CD4-positive, alpha-beta T cell (primary cell): ENCODE data around the gene TNFRSF18. TPM values are rescaled to one million over a fixed set of nuclear protein-coding genes. Genes with fewer than 3 reads are reported as not detected.

Experiments
- ATAC-seq: fragments of 200-7000 bp; cut with Tn5 transposase; one replicate; pipeline ENCODE4 v1.10.0; 2022; ENCODE audit warnings: mild to moderate bottlenecking; ENCODE audit not compliant: poor library complexity
- CTCF ChIA-PET: fragments of 350-600 bp; sonication (Branson Sonifier 250); formaldehyde crosslinking; loops from one replicate; lab custom pipeline; 2021; ENCODE audit warnings: antibody characterized with exemption, inconsistent platforms; lab: Charles Lee
- POLR2A ChIA-PET: fragments of 350-600 bp; sonication (Branson Sonifier 250); formaldehyde crosslinking; loops from one replicate; lab custom pipeline; 2021; ENCODE audit warnings: antibody characterized with exemption, inconsistent platforms; lab: Charles Lee
- DNase-seq, 14 experiments: peaks; one replicate each; pipeline ENCODE4 v3.0.0-alpha.2; 2013 to 2020; ENCODE audit warnings: mixed read lengths in 2 of 14
- H3K27ac ChIP-seq, 2 donors: one replicate each; pipeline versions ENCODE4 v1.5.1 to v1.7.0; 2013; ENCODE audit warnings: low read length in 2 of 2, low read depth in 1 of 2, mild to moderate bottlenecking in 1 of 2
- H3K27me3 ChIP-seq, 2 experiments: 1 replicate in 1 of 2; 2 replicates in 1 of 2; pipeline versions ENCODE4 v1.6.1 to v1.7.0; 2013; ENCODE audit warnings: low read length in 2 of 2, control low read depth in 1 of 2, mild to moderate bottlenecking in 1 of 2, moderate library complexity in 1 of 2; ENCODE audit not compliant: insufficient read depth in 2 of 2, control insufficient read depth in 1 of 2
- H3K36me3 ChIP-seq: one replicate; pipeline ENCODE4 v1.6.1; 2013; ENCODE audit warnings: low read length, control low read depth; ENCODE audit not compliant: insufficient read depth
- H3K4me1 ChIP-seq: one replicate; pipeline ENCODE4 v1.6.1; 2013; ENCODE audit warnings: low read length, control low read depth; ENCODE audit not compliant: insufficient read depth
- H3K4me3 ChIP-seq: one replicate; pipeline ENCODE4 v1.5.1; 2013; ENCODE audit warnings: mild to moderate bottlenecking, low read length, moderate library complexity
- H3K9me3 ChIP-seq, 2 experiments: 1 replicate in 1 of 2; 2 replicates in 1 of 2; pipeline versions ENCODE4 v1.6.1 to v1.7.0; 2013; ENCODE audit warnings: low read length in 2 of 2, mild to moderate bottlenecking in 2 of 2, control low read depth in 1 of 2, moderate library complexity in 1 of 2; ENCODE audit not compliant: control insufficient read depth in 1 of 2, insufficient read depth in 1 of 2
- H3K27ac Mint-ChIP-seq: one replicate; pipeline ENCODE4 v1.8.0; 2020; ENCODE audit warnings: mixed read lengths
- H3K27me3 Mint-ChIP-seq: one replicate; pipeline ENCODE4 v1.8.0; 2021; ENCODE audit warnings: mixed read lengths
- H3K36me3 Mint-ChIP-seq: one replicate; pipeline ENCODE4 v1.8.0; 2021; ENCODE audit warnings: low read depth, mixed read lengths
- H3K4me1 Mint-ChIP-seq: one replicate; pipeline ENCODE4 v1.8.0; 2021; ENCODE audit warnings: low read depth, mixed read lengths
- H3K4me3 Mint-ChIP-seq: one replicate; pipeline ENCODE4 v1.8.0; 2020; ENCODE audit warnings: mild to moderate bottlenecking, mixed read lengths
- H3K9me3 Mint-ChIP-seq: one replicate; pipeline ENCODE4 v1.8.0; 2020; ENCODE audit warnings: mixed read lengths
- intact Hi-C, 2 experiments: fragments of 100-400 bp; cut with DNase I in 1 of 2; cut with micrococcal nuclease in 1 of 2; formaldehyde crosslinking; loops; one replicate each; pipeline versions ENCODE4 v1.15.1 to v1.9.0; 2023 to 2025; cut with DNase I, micrococcal nuclease
- polyA plus RNA-seq, 2 donors: library from polyadenylated mRNA; unstranded; fragments of 120-200 nt; gene quantifications; one replicate each; pipeline ENCODE4 v1.2.1, GENCODE V29; 2013
- total RNA-seq, 174 experiments: library from RNA in 2 of 174; stranded (reverse) in 2 of 174; gene quantifications; one replicate each; pipeline ENCODE4 v1.2.3 and lab custom pipeline; 2021 to 2026
- TF ChIP-seq, protein P1 (sequence below): fragments of 200-600 bp; IDR thresholded peaks from one replicate; pipeline ENCODE4 v1.8.0; 2022; ENCODE audit warnings: antibody characterized with exemption, mild to moderate bottlenecking

TNFRSF18 gene, protein sequence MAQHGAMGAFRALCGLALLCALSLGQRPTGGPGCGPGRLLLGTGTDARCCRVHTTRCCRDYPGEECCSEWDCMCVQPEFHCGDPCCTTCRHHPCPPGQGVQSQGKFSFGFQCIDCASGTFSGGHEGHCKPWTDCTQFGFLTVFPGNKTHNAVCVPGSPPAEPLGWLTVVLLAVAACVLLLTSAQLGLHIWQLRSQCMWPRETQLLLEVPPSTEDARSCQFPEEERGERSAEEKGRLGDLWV
- total RNA-seq (10 to 100 TPM; 14.8 to 17.8 TPM), total RNA-seq (lab: John Stamatoyannopoulos, UW) (1.1 to 203 (median 23.1) reads per million in 172 experiments)
- 20.7 TPM for polyA plus RNA-seq (2013, experiment 1 of 2)
- polyA plus RNA-seq (2013, experiment 2 of 2) = 15.6 TPM

DNA sequence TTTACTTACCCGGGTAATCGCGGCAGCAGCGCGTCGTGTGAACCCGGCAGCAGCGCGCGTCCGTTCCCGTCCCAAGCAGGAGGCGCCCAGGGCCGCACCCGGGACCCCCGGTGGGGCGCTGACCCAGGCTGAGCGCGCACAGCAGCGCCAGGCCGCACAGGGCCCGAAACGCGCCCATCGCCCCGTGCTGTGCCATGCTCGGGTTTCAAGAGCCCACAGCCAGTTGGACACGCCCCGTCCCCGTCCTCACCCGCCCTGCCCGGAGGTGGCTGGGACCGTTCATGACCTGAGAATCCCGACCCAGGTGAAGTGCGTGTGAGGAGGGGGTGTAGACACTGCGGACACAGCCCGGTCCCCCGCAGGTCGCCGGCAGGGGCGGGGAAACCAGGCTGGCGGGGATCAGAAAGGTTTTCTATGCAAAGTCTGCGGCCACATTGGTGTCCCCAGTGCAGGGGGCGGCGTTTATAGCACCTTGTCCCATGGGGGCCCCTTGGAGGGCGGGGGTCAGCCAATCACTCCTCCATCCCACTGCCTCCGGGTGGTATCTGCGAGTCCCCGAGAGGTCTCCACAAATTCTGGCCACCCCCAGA is at the start of gene TNFRSF18:
TSS of gene TNFRSF18 (minus strand) at position 217 of the 590 bp plus-strand sequence. CDS start at position 196, 21 bp downstream.
- H3K27ac ChIP-seq = peak within 1 kb of the TSS in 1 of 2 donors; percentile 52
- peak within 1 kb of the TSS; percentile 61 for H3K4me3 ChIP-seq
- TF ChIP-seq, protein P1, sequence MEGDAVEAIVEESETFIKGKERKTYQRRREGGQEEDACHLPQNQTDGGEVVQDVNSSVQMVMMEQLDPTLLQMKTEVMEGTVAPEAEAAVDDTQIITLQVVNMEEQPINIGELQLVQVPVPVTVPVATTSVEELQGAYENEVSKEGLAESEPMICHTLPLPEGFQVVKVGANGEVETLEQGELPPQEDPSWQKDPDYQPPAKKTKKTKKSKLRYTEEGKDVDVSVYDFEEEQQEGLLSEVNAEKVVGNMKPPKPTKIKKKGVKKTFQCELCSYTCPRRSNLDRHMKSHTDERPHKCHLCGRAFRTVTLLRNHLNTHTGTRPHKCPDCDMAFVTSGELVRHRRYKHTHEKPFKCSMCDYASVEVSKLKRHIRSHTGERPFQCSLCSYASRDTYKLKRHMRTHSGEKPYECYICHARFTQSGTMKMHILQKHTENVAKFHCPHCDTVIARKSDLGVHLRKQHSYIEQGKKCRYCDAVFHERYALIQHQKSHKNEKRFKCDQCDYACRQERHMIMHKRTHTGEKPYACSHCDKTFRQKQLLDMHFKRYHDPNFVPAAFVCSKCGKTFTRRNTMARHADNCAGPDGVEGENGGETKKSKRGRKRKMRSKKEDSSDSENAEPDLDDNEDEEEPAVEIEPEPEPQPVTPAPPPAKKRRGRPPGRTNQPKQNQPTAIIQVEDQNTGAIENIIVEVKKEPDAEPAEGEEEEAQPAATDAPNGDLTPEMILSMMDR = no peak
- no peaks in the 10 kb centered on the region for H3K27me3 ChIP-seq
- Mint-ChIP-seq H3K9me3 (no peaks in the 10 kb centered on the region), H3K4me3 (peak within 1 kb of the TSS; percentile 69), H3K27ac (no peak within 1 kb of the TSS), H3K36me3 (no peaks in the 10 kb centered on the region), H3K4me1 (peaks cover 19% of the 10 kb centered on the region), H3K27me3 (no peaks in the 10 kb centered on the region)
- ChIA-PET CTCF (no interaction called here), POLR2A (no interaction called here)
- H3K36me3 ChIP-seq = no peaks in the 10 kb centered on the region
- intact Hi-C loops = loop anchor here in 1 of 2 experiments (5.0 kb wide), 1 partner anchor 49 kb away; no protein-coding TSS in a partner anchor
- H3K9me3 ChIP-seq = no peaks in the 10 kb centered on the region
- DNase-seq = peak in 8 of 14 experiments; percentile 11 to 76 (median 53)
- peaks cover 60% of the 10 kb centered on the region for H3K4me1 ChIP-seq
- no peak for ATAC-seq

DNA sequence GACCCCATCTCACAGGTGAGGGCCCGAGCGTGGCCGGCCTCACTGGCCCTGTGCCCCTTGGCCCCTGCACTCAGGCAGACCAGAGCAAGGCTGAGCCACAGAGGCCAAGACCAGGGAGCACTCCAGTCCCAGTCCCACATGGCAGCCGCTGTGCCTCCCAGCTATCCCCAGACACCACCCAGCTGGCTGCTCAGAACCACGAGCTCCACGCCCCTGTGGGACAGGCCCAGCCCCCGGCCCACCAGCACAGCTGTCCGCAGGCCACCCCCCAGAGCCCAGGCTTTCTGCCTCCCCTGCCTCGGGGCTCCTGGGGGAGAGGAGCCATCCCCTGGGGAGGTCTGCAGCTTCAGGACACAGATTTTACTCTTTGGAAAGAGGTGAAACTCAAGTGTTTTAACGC is 49.2 kb upstream of the TNFRSF18 start:
- intact Hi-C loops = no loop called here
- Mint-ChIP-seq H3K4me3 (no peak overlapping the region), H3K27me3 (no peaks in the 10 kb centered on the region), H3K9me3 (no peaks in the 10 kb centered on the region), H3K36me3 (peaks cover 49% of the 10 kb centered on the region), H3K4me1 (peaks cover 6% of the 10 kb centered on the region), H3K27ac (no peak overlapping the region)
- H3K4me3 ChIP-seq = no peak overlapping the region
- POLR2A ChIA-PET = interaction anchor here (1.3 kb wide), 1 partner anchor 18 kb away, joined by 3 read pairs; the partner anchor contains the start of gene UBE2J2
- no peak overlapping the region for H3K27ac ChIP-seq
- DNase-seq = no peak
- CTCF ChIA-PET = no interaction called here
- TF ChIP-seq, protein P1 = no peak
- peaks cover 52% of the 10 kb centered on the region for H3K36me3 ChIP-seq
- H3K9me3 ChIP-seq = no peaks in the 10 kb centered on the region
- no peaks in the 10 kb centered on the region for H3K27me3 ChIP-seq
- ATAC-seq = no peak
- H3K4me1 ChIP-seq = peaks cover 17% of the 10 kb centered on the region

DNA sequence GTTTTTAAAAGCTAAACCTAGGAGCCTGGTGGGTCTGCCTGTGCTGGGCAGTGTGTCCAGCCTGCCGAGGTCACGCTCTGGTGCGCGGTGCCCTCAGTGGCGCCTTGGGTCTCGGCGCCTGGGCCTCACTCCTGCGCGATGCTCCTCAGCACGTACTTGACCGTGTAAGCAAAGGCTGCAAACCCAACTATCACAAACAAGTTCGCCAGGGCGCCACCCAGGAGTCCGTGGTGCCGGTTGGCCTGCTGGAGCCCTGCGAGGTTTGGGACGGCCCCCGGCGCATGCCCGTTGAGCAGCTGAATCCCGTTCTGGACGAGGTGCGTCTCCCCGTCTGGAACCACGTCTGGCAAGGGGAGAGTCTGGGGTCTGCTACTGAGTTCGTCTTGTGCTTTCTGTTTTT is 48.7 kb upstream of the TNFRSF18 start:
- H3K36me3 Mint-ChIP-seq = peaks cover 44% of the 10 kb centered on the region
- H3K27ac Mint-ChIP-seq = no peak overlapping the region
- H3K4me1 Mint-ChIP-seq = peaks cover 4% of the 10 kb centered on the region
- intact Hi-C loops = no loop called here
- H3K9me3 ChIP-seq = no peaks in the 10 kb centered on the region
- H3K4me3 Mint-ChIP-seq = no peak overlapping the region
- H3K4me1 ChIP-seq = peaks cover 16% of the 10 kb centered on the region
- peaks cover 48% of the 10 kb centered on the region for H3K36me3 ChIP-seq
- CTCF ChIA-PET = no interaction called here
- TF ChIP-seq, protein P1 = no peak
- H3K9me3 Mint-ChIP-seq = no peaks in the 10 kb centered on the region
- H3K27me3 Mint-ChIP-seq = no peaks in the 10 kb centered on the region
- no peak overlapping the region for H3K4me3 ChIP-seq
- no peak for ATAC-seq
- DNase-seq = no peak
- POLR2A ChIA-PET = interaction anchor here (1.3 kb wide), 1 partner anchor 19 kb away, joined by 3 read pairs; the partner anchor contains the start of gene UBE2J2
- H3K27me3 ChIP-seq = no peaks in the 10 kb centered on the region
- H3K27ac ChIP-seq = no peak overlapping the region
